NCI-H2227 treated with DMSO at 0.1 percent for 48 hours (cell line): ENCODE results near the gene GADD45A.

Experiments
- DNase-seq: peaks from one replicate; lab custom pipeline; 2025; lab: John Stamatoyannopoulos, UW

Gene GADD45A

GRCh38 chr1:67689267-67690017 is 4.4 kb downstream of the GADD45A start:
- no peak for DNase-seq

- no peak for DNase-seq
Measured at GRCh38 chr1:67690018-67690363, 5.0 kb downstream of the GADD45A start.

GRCh38 chr1:67690411-67690810 is 5.4 kb downstream of the GADD45A start:
- DNase-seq = no peak

GRCh38 chr1:67691712-67692111 is 6.7 kb downstream of the GADD45A start:
- DNase-seq = no peak

- no peak for DNase-seq
Measured at GRCh38 chr1:67695963-67696362, 11.0 kb downstream of the GADD45A start.

GRCh38 chr1:67696708-67697107 is 11.7 kb downstream of the GADD45A start:
- DNase-seq = no peak

- DNase-seq = no peak
Measured at GRCh38 chr1:67700220-67700619, 15.2 kb downstream of the GADD45A start.

GRCh38 chr1:67700692-67701410 is 15.8 kb downstream of the GADD45A start:
- DNase-seq = no peak

GRCh38 chr1:67701876-67702275 is 16.9 kb downstream of the GADD45A start:
- DNase-seq = no peak

GRCh38 chr1:67704351-67704750 is 19.4 kb downstream of the GADD45A start:
- DNase-seq = no peak

GRCh38 chr1:67705735-67706453 is 20.9 kb downstream of the GADD45A start:
- DNase-seq = no peak

GRCh38 chr1:67708606-67709005 is 23.6 kb downstream of the GADD45A start:
- DNase-seq = no peak

GRCh38 chr1:67710417-67710816 is 25.4 kb downstream of the GADD45A start:
- DNase-seq = no peak

- DNase-seq = no peak
Measured at GRCh38 chr1:67711158-67711854, 26.3 kb downstream of the GADD45A start.

GRCh38 chr1:67711855-67712212 is 26.8 kb downstream of the GADD45A start:
- DNase-seq = no peak

GRCh38 chr1:67713057-67713846 is 28.3 kb downstream of the GADD45A start:
- peak; percentile 36 for DNase-seq

GRCh38 chr1:67715819-67716218 is 30.8 kb downstream of the GADD45A start:
- no peak for DNase-seq

GRCh38 chr1:67716800-67717199 is 31.8 kb downstream of the GADD45A start:
- no peak for DNase-seq

- DNase-seq = no peak
Measured at GRCh38 chr1:67717876-67718275, 32.9 kb downstream of the GADD45A start.

- DNase-seq = peak; percentile 60
Measured at GRCh38 chr1:67719329-67720196, 34.6 kb downstream of the GADD45A start.

- DNase-seq = no peak
Measured at GRCh38 chr1:67721112-67721511, 36.1 kb downstream of the GADD45A start.
